Esophagus muscularis mucosa (tissue), 4 donors: Measurements from ENCODE around the gene ERN2. TPM values are rescaled to one million over a fixed set of nuclear protein-coding genes. Genes with fewer than 3 reads are reported as not detected.

Experiments used
- DNase-seq: peaks from one replicate; pipeline ENCODE4 v3.0.0-alpha.2; 2017; ENCODE audit errors: extremely low spot score
- H3K27ac ChIP-seq, 4 donors: fragments of 200-600 bp; sonication (generic); replicated peaks in 1 of 4; 1 replicate in 3 of 4; 2 replicates in 1 of 4; pipeline ENCODE4 v1.5.1; 2016 to 2019; ENCODE audit warnings: mild to moderate bottlenecking in 1 of 4
- H3K27me3 ChIP-seq, 4 donors: fragments of 200-600 bp; sonication (generic); one replicate each; pipeline versions ENCODE4 v1.5.1 to v1.6.0; 2016 to 2019
- H3K36me3 ChIP-seq, 4 donors: fragments of 200-600 bp; sonication (generic); one replicate each; pipeline ENCODE4 v1.5.1; 2016 to 2019
- H3K4me1 ChIP-seq, 4 donors: fragments of 200-600 bp; sonication (generic); one replicate each; pipeline ENCODE4 v1.5.1; 2016 to 2019
- H3K4me3 ChIP-seq, 4 donors: fragments of 200-600 bp; sonication (generic); 1 replicate in 2 of 4; 2 replicates in 2 of 4; pipeline ENCODE4 v1.5.1; 2016 to 2019; ENCODE audit warnings: mild to moderate bottlenecking in 4 of 4, moderate library complexity in 1 of 4
- H3K9me3 ChIP-seq, 4 donors: fragments of 200-600 bp; sonication (generic); 1 replicate in 3 of 4; 2 replicates in 1 of 4; pipeline ENCODE4 v1.5.1; 2016 to 2019
- EP300 ChIP-seq: sonication (generic); formaldehyde crosslinking; IDR thresholded peaks from one replicate; pipeline ENCODE4 v1.6.1; 2017; ENCODE audit warnings: antibody characterized with exemption
- POLR2A ChIP-seq: fragments of 450-650 bp; IDR thresholded peaks from one replicate; pipeline ENCODE4 v1.6.1; 2017; ENCODE audit warnings: antibody characterized with exemption, moderate library complexity, mild to moderate bottlenecking, low read depth
- POLR2AphosphoS5 ChIP-seq, 2 donors: sonication (generic); formaldehyde crosslinking; IDR thresholded peaks; one replicate each; pipeline ENCODE4 v1.6.1; 2017; ENCODE audit warnings: antibody characterized with exemption in 2 of 2
- WGBS: methylation state at CpG from one replicate; pipeline ENCODE4 v1.1.5; 2018; 5-methylcytosine and 5-hydroxymethylcytosine counted together
- intact Hi-C: fragments of 100-400 bp; cut with DNase I; formaldehyde crosslinking; loops from one replicate; pipeline ENCODE4 v1.15.1; 2023
- total RNA-seq, 4 donors: library from RNA; depleted of rRNA; stranded (reverse); fragments of >200 nt; gene quantifications; one replicate each; pipeline versions ENCODE4 v1.1.0 to v1.2.1, GENCODE V29; 2016
- TF ChIP-seq, protein P1 (sequence below), 3 experiments: fragments of 200-600 bp in 2 of 3; fragments of 450-650 bp in 1 of 3; sonication (generic) in 2 of 3; IDR thresholded peaks; one replicate each; pipeline ENCODE4 v1.5.1; 2017 to 2019; ENCODE audit warnings: antibody characterized with exemption in 3 of 3, mild to moderate bottlenecking in 2 of 3, moderate library complexity in 1 of 3

The ERN2 gene
- total RNA-seq, 4 donors from 2014 or later: 0.11 TPM; not detected in 3

DNA sequence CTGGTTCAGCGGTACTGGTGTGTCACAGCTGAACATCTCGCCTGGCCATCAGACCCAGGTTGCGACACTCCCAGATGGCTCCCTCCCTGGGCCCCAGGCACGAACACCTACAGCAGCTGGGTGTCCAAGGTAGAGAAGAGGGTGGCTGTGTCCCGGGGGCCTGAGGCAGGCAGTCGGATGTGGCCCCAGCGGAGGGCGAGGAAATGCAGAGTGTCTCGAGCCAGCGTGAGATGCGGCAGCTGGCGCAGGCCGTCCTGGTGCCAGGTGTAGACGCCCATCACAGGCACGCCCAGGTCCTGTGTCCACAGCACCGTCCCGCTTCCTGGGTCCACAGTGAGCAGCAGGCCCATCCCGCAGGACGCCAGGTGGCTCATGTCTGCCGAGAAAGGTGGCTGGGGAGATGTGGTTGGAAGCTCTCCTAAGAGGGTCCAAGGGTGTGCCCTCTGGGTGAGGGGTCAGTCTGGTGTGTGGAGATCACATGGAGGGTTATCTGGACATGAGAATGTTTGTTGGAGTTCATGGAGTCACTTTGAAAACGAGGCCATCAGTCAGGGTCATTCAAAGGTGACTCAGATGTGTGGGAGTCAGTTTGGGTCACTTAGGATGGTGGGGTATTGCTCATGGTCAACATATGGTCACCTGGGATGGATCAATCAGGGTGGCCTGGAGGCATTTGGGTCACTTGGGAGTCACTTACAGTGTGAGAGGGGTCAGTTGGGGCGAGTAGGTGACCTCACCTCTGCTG, 8.1 kb downstream of the ERN2 start:
- no peak overlapping the region for H3K4me3 ChIP-seq
- no peak for TF ChIP-seq EP300
- TF ChIP-seq POLR2AphosphoS5 (IDR thresholded peaks at IDR 0.05): no peak
- TF ChIP-seq, protein P1, sequence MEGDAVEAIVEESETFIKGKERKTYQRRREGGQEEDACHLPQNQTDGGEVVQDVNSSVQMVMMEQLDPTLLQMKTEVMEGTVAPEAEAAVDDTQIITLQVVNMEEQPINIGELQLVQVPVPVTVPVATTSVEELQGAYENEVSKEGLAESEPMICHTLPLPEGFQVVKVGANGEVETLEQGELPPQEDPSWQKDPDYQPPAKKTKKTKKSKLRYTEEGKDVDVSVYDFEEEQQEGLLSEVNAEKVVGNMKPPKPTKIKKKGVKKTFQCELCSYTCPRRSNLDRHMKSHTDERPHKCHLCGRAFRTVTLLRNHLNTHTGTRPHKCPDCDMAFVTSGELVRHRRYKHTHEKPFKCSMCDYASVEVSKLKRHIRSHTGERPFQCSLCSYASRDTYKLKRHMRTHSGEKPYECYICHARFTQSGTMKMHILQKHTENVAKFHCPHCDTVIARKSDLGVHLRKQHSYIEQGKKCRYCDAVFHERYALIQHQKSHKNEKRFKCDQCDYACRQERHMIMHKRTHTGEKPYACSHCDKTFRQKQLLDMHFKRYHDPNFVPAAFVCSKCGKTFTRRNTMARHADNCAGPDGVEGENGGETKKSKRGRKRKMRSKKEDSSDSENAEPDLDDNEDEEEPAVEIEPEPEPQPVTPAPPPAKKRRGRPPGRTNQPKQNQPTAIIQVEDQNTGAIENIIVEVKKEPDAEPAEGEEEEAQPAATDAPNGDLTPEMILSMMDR (IDR thresholded peaks at IDR 0.05): no peak
- TF ChIP-seq POLR2A: no peak
- intact Hi-C loops: no loop called here

DNA sequence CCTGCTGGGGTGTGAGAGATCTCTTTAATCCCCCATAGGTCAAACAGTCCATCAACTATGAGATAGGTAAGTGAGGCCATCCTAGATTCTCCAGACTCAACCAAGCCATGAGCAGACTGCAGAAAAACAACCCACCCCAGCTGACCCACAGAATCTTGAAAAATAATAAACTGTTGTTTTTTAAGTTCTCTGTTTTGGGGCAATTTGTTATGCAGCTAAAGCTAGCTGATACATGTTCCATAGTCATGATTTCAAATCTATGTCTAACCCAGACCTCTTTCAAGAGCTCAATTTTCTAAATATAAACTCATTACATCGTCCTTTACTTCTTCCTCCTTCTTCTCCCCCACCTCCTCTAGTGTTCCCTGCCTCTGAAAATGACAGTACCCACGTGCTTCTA, 10.1 kb downstream of the ERN2 start:
- 64% methylated on average over 2 of the region's 2 CpGs for WGBS

More for the DNA sequence above, 8.1 kb downstream of the ERN2 start:
- Histone ChIP-seq H3K4me1 (no peaks in the 10 kb centered on the region), H3K27ac (no peak overlapping the region), H3K36me3 (no peaks in the 10 kb centered on the region), H3K27me3 (peaks cover 0 to 36% (median 0%) of the 10 kb centered on the region in 4 donors), H3K9me3 (peaks cover 0 to 24% (median 10%) of the 10 kb centered on the region in 4 donors)
- 87% methylated on average over 10 of the region's 22 CpGs for WGBS
- DNase-seq: no peak

DNA sequence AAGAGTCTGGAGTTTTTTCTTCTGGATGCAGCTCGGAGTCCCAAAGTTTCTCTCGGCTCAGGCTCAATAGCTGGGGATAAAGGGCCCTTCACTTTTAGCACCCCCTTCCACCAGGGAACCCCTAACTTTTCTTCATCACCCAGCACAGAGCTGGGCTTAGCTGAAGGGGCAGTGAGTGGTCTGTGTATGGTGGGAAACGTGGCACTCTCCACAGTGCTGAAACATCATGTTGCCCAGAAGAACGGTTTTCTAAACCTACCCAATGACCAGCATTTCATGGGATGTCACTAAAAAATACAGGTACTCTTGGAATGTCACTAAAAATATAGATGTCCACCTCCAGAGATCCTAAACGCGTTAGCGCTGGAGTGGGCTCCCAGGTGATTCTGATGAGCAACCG, 12.0 kb downstream of the ERN2 start:
- H3K9me3 ChIP-seq: peaks cover 0 to 8% (median 6%) of the 10 kb centered on the region in 4 donors
- intact Hi-C loops: no loop called here
- no peak overlapping the region for H3K4me3 ChIP-seq
- TF ChIP-seq, protein P1 (IDR thresholded peaks at IDR 0.05): no peak
- TF ChIP-seq EP300 (no peak), POLR2A (no peak), POLR2AphosphoS5 (IDR thresholded peaks at IDR 0.05) (no peak)
- H3K4me1 ChIP-seq: no peaks in the 10 kb centered on the region
- no peaks in the 10 kb centered on the region for H3K36me3 ChIP-seq
- no peak for DNase-seq
- no peak overlapping the region for H3K27ac ChIP-seq
- WGBS: 78% methylated on average over 8 of the region's 8 CpGs
- peaks cover 0 to 31% (median 0%) of the 10 kb centered on the region in 4 donors for H3K27me3 ChIP-seq

More for the DNA sequence above, 10.1 kb downstream of the ERN2 start:
- Histone ChIP-seq H3K4me1 (no peaks in the 10 kb centered on the region), H3K9me3 (peaks cover 0 to 8% (median 6%) of the 10 kb centered on the region in 4 donors), H3K36me3 (no peaks in the 10 kb centered on the region), H3K27ac (no peak overlapping the region), H3K27me3 (peaks cover 0 to 34% (median 0%) of the 10 kb centered on the region in 4 donors), H3K4me3 (no peak overlapping the region)
- intact Hi-C loops: no loop called here
- TF ChIP-seq POLR2A (no peak), EP300 (no peak), POLR2AphosphoS5 (IDR thresholded peaks at IDR 0.05) (no peak)
- TF ChIP-seq, protein P1 (IDR thresholded peaks at IDR 0.05): no peak
- DNase-seq: no peak

DNA sequence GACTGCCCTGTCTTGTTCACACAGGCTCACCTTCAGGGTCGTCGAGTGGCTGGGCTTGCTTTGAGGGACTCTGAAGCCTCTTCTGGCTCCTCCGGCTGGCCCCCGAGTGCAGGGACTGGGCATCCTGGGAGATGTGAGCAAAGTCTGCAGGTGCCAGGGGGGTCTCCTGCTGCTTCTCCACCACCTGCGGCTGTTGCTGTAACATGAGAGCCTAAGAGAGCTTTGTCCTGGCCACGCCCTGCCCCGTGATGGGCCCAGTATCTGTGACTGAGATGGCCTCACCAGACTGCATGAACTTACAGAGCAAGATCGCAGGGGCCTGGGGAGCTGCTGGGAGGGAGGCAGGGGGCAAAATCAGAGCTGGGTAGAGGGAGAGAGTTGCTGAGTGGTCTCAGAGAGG, 12.5 kb downstream of the ERN2 start:
- Histone ChIP-seq H3K4me1 (no peaks in the 10 kb centered on the region), H3K4me3 (no peak overlapping the region), H3K36me3 (no peaks in the 10 kb centered on the region), H3K27ac (no peak overlapping the region), H3K27me3 (peaks cover 0 to 26% (median 0%) of the 10 kb centered on the region in 4 donors), H3K9me3 (peaks cover 0 to 8% (median 6%) of the 10 kb centered on the region in 4 donors)
- intact Hi-C loops: no loop called here
- TF ChIP-seq POLR2A (no peak), POLR2AphosphoS5 (IDR thresholded peaks at IDR 0.05) (no peak), EP300 (no peak)
- TF ChIP-seq, protein P1 (IDR thresholded peaks at IDR 0.05): no peak
- no peak for DNase-seq
- WGBS: 19% methylated on average over 4 of the region's 8 CpGs
